HCT116 (cell line): ENCODE data around the gene PEMT. TPM values are rescaled to one million over a fixed set of nuclear protein-coding genes. Genes with fewer than 3 reads are reported as not detected.

Source experiments
- ATAC-seq: fragments of 200-7000 bp; cut with Tn5 transposase; 2 replicates; pipeline ENCODE4 v1.9.1; 2020; ENCODE audit warnings: mild to moderate bottlenecking, moderate library complexity
- BruUV-seq: library from RNA; stranded (reverse); fragments of 400-500 nt; replicated peaks from 2 replicates; lab custom pipeline; 2021; lab: Mats Ljungman, UMichigan
- CTCF ChIA-PET: fragments of 300-600 bp; sonication (Branson Sonifier 250); formaldehyde crosslinking; loops from one replicate; lab custom pipeline; 2021; ENCODE audit warnings: antibody characterized with exemption; lab: Charles Lee
- POLR2A ChIA-PET: fragments of 300-600, 350-600 bp; sonication (Branson Sonifier 250); formaldehyde crosslinking; loops from one replicate; lab custom pipeline; 2021; ENCODE audit warnings: antibody characterized with exemption; lab: Charles Lee
- RAD21 ChIA-PET, 2 experiments: fragments of 300-600 bp; sonication (Branson Sonifier 250); formaldehyde crosslinking; loops; one replicate each; lab custom pipeline; 2023; ENCODE audit warnings: low total read pairs in 2 of 2; ENCODE audit not compliant: uncharacterized antibody in 2 of 2, unreplicated experiment in 2 of 2, low non-redundant PET in 1 of 2; lab: Charles Lee
- DNase-seq: peaks from one replicate; pipeline ENCODE4 v3.0.0-alpha.2; 2010; ENCODE audit warnings: low read depth, low spot score
- H2AFZ ChIP-seq: fragments of 200-600 bp; shearing (Covaris generic), sonication (generic); 2 replicates; pipeline ENCODE4 v1.6.1; 2017; ENCODE audit warnings: low read depth, mixed run types, mixed read lengths, antibody characterized with exemption, low read length; ENCODE audit not compliant: poor library complexity, severe bottlenecking
- H3K27ac ChIP-seq: 2 replicates; pipeline ENCODE4 v1.5.1; 2012; ENCODE audit warnings: low read depth, low read length
- H3K27me3 ChIP-seq: fragments of 200-600 bp; sonication (generic); 2 replicates; pipeline ENCODE4 v1.6.1; 2016; ENCODE audit warnings: mixed run types, low read length, mixed read lengths; ENCODE audit not compliant: insufficient read depth
- H3K36me3 ChIP-seq, 2 experiments: fragments of 200-500 bp in 1 of 2; fragments of 200-600 bp in 1 of 2; sonication (Bioruptor generic) in 1 of 2; sonication (generic) in 1 of 2; 2 replicates each; pipeline versions ENCODE4 v1.5.1 to v1.6.1; 2014 to 2016; ENCODE audit warnings: low read length in 2 of 2, inconsistent platforms in 1 of 2, mixed read lengths in 1 of 2, mixed run types in 1 of 2; ENCODE audit not compliant: insufficient read depth in 2 of 2, control insufficient read depth in 1 of 2
- H3K4me1 ChIP-seq, 2 experiments: fragments of 200-600 bp in 1 of 2; sonication (generic) in 1 of 2; 2 replicates each; pipeline versions ENCODE4 v1.5.1 to v1.6.1; 2012 to 2017; ENCODE audit warnings: low read length in 2 of 2, inconsistent platforms in 1 of 2, mild to moderate bottlenecking in 1 of 2, mixed read lengths in 1 of 2, mixed run types in 1 of 2, moderate library complexity in 1 of 2; ENCODE audit not compliant: insufficient read depth in 2 of 2, control insufficient read depth in 1 of 2
- H3K4me2 ChIP-seq: fragments of 200-600 bp; sonication (generic); 2 replicates; pipeline ENCODE4 v1.6.1; 2017; ENCODE audit warnings: mixed run types, low read length, mixed read lengths
- H3K4me3 ChIP-seq, 2 experiments: fragments of 200-600 bp in 1 of 2; sonication (generic) in 1 of 2; replicated peaks in 1 of 2; 2 replicates each; pipeline ENCODE4 v1.5.1; 2011 to 2016; ENCODE audit warnings: low read length in 2 of 2, control low read depth in 1 of 2, low read depth in 1 of 2, mild to moderate bottlenecking in 1 of 2, mixed read lengths in 1 of 2, mixed run types in 1 of 2
- H3K79me2 ChIP-seq: fragments of 200-600 bp; sonication (generic); 2 replicates; pipeline ENCODE4 v1.6.1; 2017; ENCODE audit warnings: mild to moderate bottlenecking, mixed run types, low read length, moderate library complexity, mixed read lengths; ENCODE audit not compliant: insufficient read depth
- H3K9ac ChIP-seq: fragments of 200-600 bp; sonication (generic); 2 replicates; pipeline ENCODE4 v1.6.1; 2016; ENCODE audit warnings: low read length, mixed read lengths
- H3K9me2 ChIP-seq: fragments of 200-600 bp; sonication (generic), shearing (Covaris generic); 2 replicates; pipeline ENCODE4 v1.6.1; 2017; ENCODE audit warnings: mixed run types, mild to moderate bottlenecking, moderate library complexity; ENCODE audit not compliant: insufficient read depth
- H3K9me3 ChIP-seq, 2 experiments: fragments of 200-500 bp in 1 of 2; fragments of 200-600 bp in 1 of 2; sonication (Bioruptor generic) in 1 of 2; sonication (generic) in 1 of 2; 2 replicates each; pipeline ENCODE4 v1.6.1; 2014 to 2017; ENCODE audit warnings: low read length in 2 of 2, mixed read lengths in 2 of 2, inconsistent platforms in 1 of 2, low read depth in 1 of 2, mild to moderate bottlenecking in 1 of 2, mixed run types in 1 of 2, moderate library complexity in 1 of 2; ENCODE audit not compliant: control insufficient read depth in 1 of 2, insufficient read depth in 1 of 2
- H4K20me1 ChIP-seq: fragments of 200-600 bp; sonication (generic), shearing (Covaris generic); 2 replicates; pipeline ENCODE4 v1.6.1; 2017; ENCODE audit warnings: mixed run types, mild to moderate bottlenecking, moderate library complexity; ENCODE audit not compliant: insufficient read depth
- ATF3 ChIP-seq: IDR thresholded peaks from 2 replicates; pipeline ENCODE4 v1.6.1; 2012
- CTCF ChIP-seq, 3 experiments: fragments of 200-600 bp in 1 of 3; sonication (generic) in 1 of 3; IDR thresholded peaks in 2 of 3; conservative IDR thresholded peaks in 1 of 3; 2 replicates each; pipeline ENCODE4 v1.5.1; 2012 to 2017; ENCODE audit warnings: low read depth in 2 of 3, low read length in 2 of 3, antibody characterized with exemption in 1 of 3, borderline replicate concordance in 1 of 3, control low read depth in 1 of 3, mild to moderate bottlenecking in 1 of 3, mixed read lengths in 1 of 3, mixed run types in 1 of 3, moderate library complexity in 1 of 3; ENCODE audit not compliant: insufficient read depth in 1 of 3
- EZH2 ChIP-seq: fragments of 200-600 bp; sonication (generic); IDR thresholded peaks from 2 replicates; pipeline ENCODE4 v1.6.1; 2017; ENCODE audit warnings: antibody characterized with exemption, mixed run types
- EZH2phosphoT487 ChIP-seq: fragments of 200-600 bp; IDR thresholded peaks from 2 replicates; pipeline ENCODE4 v1.6.1; 2018; ENCODE audit warnings: antibody characterized with exemption, borderline replicate concordance
- FOSL1 ChIP-seq: IDR thresholded peaks from 2 replicates; pipeline ENCODE4 v1.6.1; 2012; ENCODE audit warnings: low read depth
- JUND ChIP-seq: IDR thresholded peaks from 2 replicates; pipeline ENCODE4 v1.6.1; 2012
- POLR2A ChIP-seq: IDR thresholded peaks from 2 replicates; pipeline ENCODE4 v1.7.0; 2011; ENCODE audit warnings: borderline replicate concordance; ENCODE audit not compliant: insufficient read depth, insufficient read length; ENCODE audit errors: extremely low read depth
- POLR2AphosphoS5 ChIP-seq: IDR thresholded peaks from 2 replicates; pipeline ENCODE4 v1.6.1; 2011; ENCODE audit warnings: mild to moderate bottlenecking, low read depth, low read length, moderate library complexity
- RAD21 ChIP-seq: IDR thresholded peaks from 2 replicates; pipeline ENCODE4 v1.6.1; 2012; ENCODE audit warnings: low read depth, mild to moderate bottlenecking
- REST ChIP-seq: IDR thresholded peaks from 2 replicates; pipeline ENCODE4 v1.6.1; 2012; ENCODE audit warnings: low read depth
- SP1 ChIP-seq: IDR thresholded peaks from 2 replicates; pipeline ENCODE4 v1.6.1; 2012; ENCODE audit warnings: low read depth
- SRF ChIP-seq: IDR thresholded peaks from 2 replicates; pipeline ENCODE4 v1.6.1; 2012; ENCODE audit warnings: low read depth
- TCF7L2 ChIP-seq: IDR thresholded peaks from 2 replicates; pipeline ENCODE4 v1.7.0; 2011; ENCODE audit warnings: borderline replicate concordance, inconsistent platforms; ENCODE audit not compliant: insufficient read depth, insufficient read length; ENCODE audit errors: extremely low read depth
- YY1 ChIP-seq: IDR thresholded peaks from 2 replicates; pipeline ENCODE4 v1.6.1; 2011; ENCODE audit warnings: low read length, low read depth, moderate library complexity, mild to moderate bottlenecking; ENCODE audit not compliant: insufficient replicate concordance; ENCODE audit errors: extremely low read depth
- ZBTB33 ChIP-seq: IDR thresholded peaks from 2 replicates; pipeline ENCODE4 v1.6.1; 2011; ENCODE audit warnings: mild to moderate bottlenecking, low read length, moderate library complexity; ENCODE audit not compliant: insufficient replicate concordance; ENCODE audit errors: extremely low read depth
- ZFX ChIP-seq: fragments of 450-650 bp; IDR thresholded peaks from 2 replicates; pipeline ENCODE4 v1.6.1; 2017
- ZNF274 ChIP-seq: fragments of 200-500 bp; sonication (Bioruptor generic); IDR thresholded peaks from 2 replicates; pipeline ENCODE4 v1.6.1; 2014; ENCODE audit warnings: mild to moderate bottlenecking, low read depth, low read length, inconsistent platforms
- intact Hi-C: fragments of 100-400 bp; cut with micrococcal nuclease; formaldehyde crosslinking; loops from 2 replicates; pipeline ENCODE4 v1.10.0; 2022
- total RNA-seq: library from RNA; stranded (reverse); gene quantifications from one replicate; pipeline ENCODE4 v1.2.1, GENCODE V29; 2021; ENCODE audit not compliant: unreplicated experiment

Gene PEMT
- total RNA-seq, 1 experiment from 2014 or later = 52.1 TPM

- Histone ChIP-seq H3K9me3 (no peaks in the 10 kb centered on the region), H3K4me2 (no peak overlapping the region), H3K9ac (no peak overlapping the region), H3K9me2 (no peaks in the 10 kb centered on the region), H4K20me1 (no peaks in the 10 kb centered on the region), H3K4me3 (no peak overlapping the region), H3K4me1 (peaks cover 0 to 3% of the 10 kb centered on the region in 2 experiments; a peak in 1 of 4 replicates), H3K27me3 (no peaks in the 10 kb centered on the region), H3K27ac (no peak overlapping the region), H3K79me2 (no peaks in the 10 kb centered on the region), H2AFZ (no peak overlapping the region), H3K36me3 (no peaks in the 10 kb centered on the region)
- ChIA-PET RAD21 (no interaction called here), CTCF (no interaction called here), POLR2A (no interaction called here)
- ATAC-seq (no peak), DNase-seq (no peak)
- TF ChIP-seq ZFX = no peak
- TF ChIP-seq FOSL1 = no peak
- no peak for TF ChIP-seq EZH2phosphoT487
- TF ChIP-seq REST = no peak
- no peak for TF ChIP-seq EZH2
- no peak for TF ChIP-seq YY1
- no peak for TF ChIP-seq CTCF (IDR thresholded peaks at IDR 0.05 in 2 of 3, conservative IDR thresholded peaks at IDR 0.05 in 1 of 3; ENCODE audit: borderline replicate concordance in 1 of 3, insufficient read depth in 1 of 3, low read depth in 2 of 3, low read length in 2 of 3)
- TF ChIP-seq SRF = no peak
- no peak for TF ChIP-seq JUND
- no peak for TF ChIP-seq POLR2A
- TF ChIP-seq SP1 = no peak
- TF ChIP-seq RAD21 = no peak
- no peak for TF ChIP-seq ZNF274
- no peak for TF ChIP-seq ATF3
- no peak for TF ChIP-seq ZBTB33
- no peak for TF ChIP-seq POLR2AphosphoS5
- TF ChIP-seq TCF7L2 = no peak
- no TSS peak for BruUV-seq
- intact Hi-C loops = no loop called here
Observed at GRCh38 chr17:17605083-17605728, 13.7 kb upstream of the PEMT start.
